HepG2 (cell line): ENCODE data around the gene C5AR2. TPM values are rescaled to one million over a fixed set of nuclear protein-coding genes. Genes with fewer than 3 reads are reported as not detected.

Experiments used
- ATAC-seq: fragments of 200-7000 bp; cut with Tn5 transposase; 3 replicates; pipeline ENCODE4 v1.9.1; 2020; ENCODE audit warnings: mild to moderate bottlenecking, moderate library complexity
- BruUV-seq: library from RNA; stranded (reverse); fragments of 400-500 nt; replicated peaks from 2 replicates; lab custom pipeline; 2021; lab: Mats Ljungman, UMichigan
- CTCF ChIA-PET: fragments of 300-600 bp; formaldehyde crosslinking; extraction: SDS; loops from one replicate; lab custom pipeline; 2021; ENCODE audit warnings: low total read pairs, inconsistent platforms, low intra/inter-chr PET ratio; lab: Yijun Ruan, JAX
- POLR2A ChIA-PET: fragments of 350-600 bp; sonication (Branson Sonifier 250); formaldehyde crosslinking; loops from one replicate; lab custom pipeline; 2020; ENCODE audit warnings: antibody characterized with exemption, inconsistent platforms; lab: Yijun Ruan, JAX
- DNase-seq: peaks from one replicate; pipeline ENCODE4 v3.0.0-alpha.2; 2015; ENCODE audit warnings: low spot score
- FAIRE-seq: peaks from 3 replicates; lab custom pipeline; 2011; peaks lifted over from hg19 to GRCh38; lab: Jason Lieb, UNC
- H2AFZ ChIP-seq: one replicate; pipeline ENCODE4 v1.6.1; 2011; ENCODE audit warnings: low read length, inconsistent platforms
- H3K27ac ChIP-seq: fragments of 300-600 bp; 3 replicates; pipeline ENCODE4 v1.8.0; 2011; ENCODE audit warnings: mixed run types, mild to moderate bottlenecking, mixed read lengths, low read length, inconsistent platforms; ENCODE audit not compliant: insufficient read depth; ENCODE audit errors: extremely low read length
- H3K27me3 ChIP-seq, 2 experiments: fragments of 200-600 bp in 1 of 2; 2 replicates in 1 of 2; 3 replicates in 1 of 2; pipeline versions ENCODE4 v1.6.0 to v1.8.0; 2011; ENCODE audit warnings: low read length in 2 of 2, mild to moderate bottlenecking in 2 of 2, moderate library complexity in 2 of 2, inconsistent platforms in 1 of 2; ENCODE audit not compliant: insufficient read depth in 2 of 2, control insufficient read depth in 1 of 2
- H3K36me3 ChIP-seq, 2 experiments: fragments of 200-600 bp in 1 of 2; replicated peaks in 1 of 2; 2 replicates in 1 of 2; 3 replicates in 1 of 2; pipeline versions ENCODE4 v1.5.1 to v1.8.0; 2011; ENCODE audit warnings: low read length in 2 of 2, inconsistent platforms in 1 of 2; ENCODE audit not compliant: insufficient read depth in 2 of 2, control insufficient read depth in 1 of 2
- H3K4me1 ChIP-seq: 2 replicates; pipeline ENCODE4 v1.5.1; 2012; ENCODE audit warnings: low read length, inconsistent platforms; ENCODE audit not compliant: insufficient read depth
- H3K4me2 ChIP-seq: 2 replicates; pipeline ENCODE4 v1.6.0; 2011; ENCODE audit warnings: low read depth, low read length, inconsistent platforms
- H3K4me3 ChIP-seq, 3 experiments: fragments of 200-600 bp in 1 of 3; sonication (generic), shearing (Covaris generic) in 1 of 3; replicated peaks in 1 of 3; 2 replicates each; pipeline ENCODE4 v1.5.1; 2011 to 2016; ENCODE audit warnings: low read length in 3 of 3, inconsistent platforms in 2 of 3, low read depth in 2 of 3, mild to moderate bottlenecking in 2 of 3, control low read depth in 1 of 3, mixed read lengths in 1 of 3; ENCODE audit not compliant: insufficient read depth in 1 of 3
- H3K79me2 ChIP-seq: one replicate; pipeline ENCODE4 v1.6.1; 2011; ENCODE audit warnings: low read length, inconsistent platforms; ENCODE audit not compliant: insufficient read depth
- H3K9ac ChIP-seq: 2 replicates; pipeline ENCODE4 v1.6.0; 2011; ENCODE audit warnings: mild to moderate bottlenecking, low read depth, low read length, inconsistent platforms; ENCODE audit not compliant: insufficient read depth
- H3K9me3 ChIP-seq: 2 replicates; pipeline ENCODE4 v1.5.1; 2012; ENCODE audit warnings: mild to moderate bottlenecking, low read length
- H4K20me1 ChIP-seq: 2 replicates; pipeline ENCODE4 v1.6.0; 2011; ENCODE audit warnings: inconsistent platforms, mild to moderate bottlenecking, low read length, moderate library complexity; ENCODE audit not compliant: insufficient read depth
- HOXA3 ChIP-seq: sonication (generic); formaldehyde crosslinking; IDR thresholded peaks from 2 replicates; pipeline ENCODE4 v1.5.0; 2020; ENCODE audit warnings: missing genetic modification reagents
- RBFOX2 ChIP-seq: fragments of 200-400 bp; formaldehyde crosslinking; IDR thresholded peaks from 2 replicates; pipeline ENCODE4 v1.6.1; 2017; ENCODE audit warnings: low read depth, mild to moderate bottlenecking, low read length
- ZBTB1 ChIP-seq: sonication (generic); formaldehyde crosslinking; IDR thresholded peaks from 2 replicates; pipeline ENCODE4 v1.4.0; 2020; ENCODE audit warnings: missing genetic modification reagents, borderline replicate concordance
- ZFP36 ChIP-seq: fragments of 150-350 bp; IDR thresholded peaks from 2 replicates; pipeline ENCODE4 v1.6.1; 2018; ENCODE audit warnings: borderline replicate concordance, low read length, low read depth; ENCODE audit not compliant: partially characterized antibody
- ZFX ChIP-seq: sonication (generic); formaldehyde crosslinking; IDR thresholded peaks from 2 replicates; pipeline ENCODE4 v1.4.0; 2020; ENCODE audit warnings: mild to moderate bottlenecking, low read depth, missing genetic modification reagents, moderate library complexity
- ZNF709 ChIP-seq: sonication (generic); formaldehyde crosslinking; IDR thresholded peaks from 2 replicates; pipeline ENCODE4 v1.5.0; 2020; ENCODE audit warnings: mild to moderate bottlenecking, missing genetic modification reagents
- ZZZ3 ChIP-seq: sonication (generic); formaldehyde crosslinking; IDR thresholded peaks from 2 replicates; pipeline ENCODE4 v1.4.0; 2020; ENCODE audit warnings: missing genetic modification reagents, mild to moderate bottlenecking, borderline replicate concordance
- WGBS: methylation state at CpG from one replicate; pipeline ENCODE4 v1.1.6; 2017; ENCODE audit warnings: low lambda C conversion rate; 5-methylcytosine and 5-hydroxymethylcytosine counted together
- in situ Hi-C: cut with HindIII; loops from 2 replicates; pipeline ENCODE4 v1.10.0; 2017; ENCODE audit warnings: low pct_unique_long_range_greater_than_20kb; ENCODE audit not compliant: extremely low pct_ligation_motif_present
- intact Hi-C: fragments of 100-400 bp; cut with micrococcal nuclease; formaldehyde crosslinking; loops from one replicate; pipeline ENCODE4 v1.10.0; 2022; ENCODE audit not compliant: unreplicated experiment
- polyA plus RNA-seq, 8 experiments: library from polyadenylated mRNA; depleted of rRNA in 3 of 8; stranded (reverse) in 7 of 8; unstranded in 1 of 8; fragments of >200 nt; fragmentation: Illumina TruSeq in 4 of 8; extraction: Trizol in 4 of 8; gene quantifications; 2 replicates each; pipeline versions ENCODE4 v1.2.1 to v1.2.3, GENCODE V29; 2011 to 2016; ENCODE audit warnings: low read depth in 4 of 8, missing spikeins in 1 of 8, mixed read lengths in 1 of 8; ENCODE audit not compliant: insufficient read depth in 1 of 8
- total RNA-seq, 5 experiments: library from RNA; depleted of rRNA; stranded (reverse); fragments of >200 nt; fragmentation: Illumina TruSeq; extraction: Trizol; gene quantifications; 2 replicates each; pipeline ENCODE4 v1.2.3, GENCODE V29; 2016; ENCODE audit warnings: low read depth in 1 of 5

The C5AR2 gene
- total and polyA plus RNA-seq, 2 of the 13 experiments (the other 11 are each of a cell fraction or from before 2014, with no cell fraction given), result 0.09 to 0.24 TPM

DNA sequence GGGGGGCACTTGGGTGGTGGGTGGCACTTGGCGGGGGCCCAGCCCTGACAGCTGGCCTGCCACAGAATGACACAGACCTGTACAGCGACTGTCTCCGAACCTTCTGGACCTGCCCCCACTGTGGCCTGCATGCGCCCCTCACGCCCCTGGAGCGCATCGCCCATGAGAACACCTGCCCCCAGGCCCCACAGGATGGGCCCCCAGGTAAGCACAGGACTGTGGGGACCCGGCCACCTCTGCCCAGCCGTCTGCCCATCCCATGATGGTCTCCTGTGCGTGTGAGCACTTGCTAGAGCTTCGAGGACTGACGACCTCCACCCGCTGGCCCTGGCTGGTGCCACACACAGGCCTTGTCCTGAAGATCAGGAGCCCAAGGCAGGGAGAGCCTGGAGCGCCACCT is 49.1 kb downstream of the C5AR2 start:
- no peak for TF ChIP-seq ZNF709 (CRISPR knock-in tag)
- 0 out of 2 replicates have a peak, but pooled peaks have one; percentile 16 for TF ChIP-seq RBFOX2
- TF ChIP-seq ZFX (CRISPR knock-in tag), result no peak
- no peaks in the 10 kb centered on the region for H3K4me1 ChIP-seq
- BruUV-seq, result no TSS peak
- H3K79me2 ChIP-seq, result no peaks in the 10 kb centered on the region
- POLR2A ChIA-PET, result no interaction called here
- no peak for DNase-seq
- no peaks in the 10 kb centered on the region for H3K27me3 ChIP-seq
- in situ Hi-C loops (no loop called here), intact Hi-C loops (no loop called here)
- H3K36me3 ChIP-seq, result peaks cover 26 to 45% of the 10 kb centered on the region in 2 experiments
- H3K4me2 ChIP-seq, result no peak overlapping the region
- CTCF ChIA-PET, result no interaction called here
- 100% methylated on average over 5 of the region's 14 CpGs for WGBS
- H3K9ac ChIP-seq, result no peak overlapping the region
- no peak overlapping the region for H3K27ac ChIP-seq
- H3K4me3 ChIP-seq, result no peak overlapping the region
- H3K9me3 ChIP-seq, result no peaks in the 10 kb centered on the region
- no peak overlapping the region for H2AFZ ChIP-seq
- no peak for FAIRE-seq
- 0 out of 2 replicates have a peak, but pooled peaks cover 3% of the 10 kb centered on the region for H4K20me1 ChIP-seq
- ATAC-seq, result no peak

DNA sequence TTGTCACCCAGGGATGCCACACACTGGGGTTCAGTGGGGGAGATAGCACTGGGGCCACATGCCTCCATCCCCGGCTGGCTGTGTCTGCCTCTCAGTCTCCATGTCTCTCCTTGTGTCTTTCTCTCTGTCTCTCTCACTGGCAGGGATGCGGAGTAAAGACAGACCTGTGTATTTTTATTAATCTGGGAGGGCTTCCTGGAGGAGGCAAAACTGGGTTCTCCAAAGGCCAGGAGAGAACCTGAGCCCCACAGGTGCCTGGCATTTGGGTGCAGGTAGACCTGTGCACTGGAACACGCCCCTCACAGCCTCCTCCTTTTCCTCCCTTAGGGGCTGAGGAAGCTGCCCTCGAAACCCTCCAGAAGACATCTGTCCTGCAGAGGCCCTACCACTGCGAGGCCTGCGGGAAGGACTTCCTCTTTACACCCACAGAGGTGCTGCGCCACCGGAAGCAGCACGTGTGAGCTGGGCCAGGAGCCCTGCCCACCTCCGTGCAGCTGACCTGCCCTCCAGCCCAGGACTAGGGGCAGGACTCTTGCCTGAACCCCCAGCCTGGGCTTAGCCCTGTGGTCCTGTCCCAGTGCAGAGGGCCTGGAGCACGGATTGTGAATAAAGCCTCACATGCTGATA is 49.8 kb downstream of the C5AR2 start:
- TF ChIP-seq HOXA3 (no peak), ZFP36 (peak; percentile 70), ZZZ3 (CRISPR knock-in tag) (no peak), ZBTB1 (no peak)
- no peaks in the 10 kb centered on the region for H3K79me2 ChIP-seq
- H3K4me3 ChIP-seq, result no peak overlapping the region
- DNase-seq (no peak), ATAC-seq (no peak), FAIRE-seq (no peak)
- ChIA-PET POLR2A (no interaction called here), CTCF (no interaction called here)
- peaks cover 22 to 38% of the 10 kb centered on the region in 2 experiments for H3K36me3 ChIP-seq
- no peak overlapping the region for H3K4me2 ChIP-seq
- intact Hi-C loops (no loop called here), in situ Hi-C loops (no loop called here)
- no peaks in the 10 kb centered on the region for H3K4me1 ChIP-seq
- no peak overlapping the region for H2AFZ ChIP-seq
- H3K27me3 ChIP-seq, result no peaks in the 10 kb centered on the region
- H3K9me3 ChIP-seq, result no peaks in the 10 kb centered on the region
- 98% methylated on average over 3 of the region's 11 CpGs for WGBS
- no peak overlapping the region for H3K9ac ChIP-seq
- BruUV-seq, result no TSS peak
- 0 out of 2 replicates have a peak, but pooled peaks cover 3% of the 10 kb centered on the region for H4K20me1 ChIP-seq
- H3K27ac ChIP-seq, result no peak overlapping the region
